Fibroblast of peridontal ligament (primary cell): ENCODE results near the gene POP7.
"Not testable (repeated sequence)": the region's sequence is repeated elsewhere in the genome, so short reads cannot be mapped to it uniquely, and the experiment has no call there.

ENCODE experiments used
- DNase-seq: peaks from one replicate; pipeline ENCODE4 v3.0.0-alpha.2; 2010; ENCODE audit errors: extremely low read depth

Gene POP7

DNA sequence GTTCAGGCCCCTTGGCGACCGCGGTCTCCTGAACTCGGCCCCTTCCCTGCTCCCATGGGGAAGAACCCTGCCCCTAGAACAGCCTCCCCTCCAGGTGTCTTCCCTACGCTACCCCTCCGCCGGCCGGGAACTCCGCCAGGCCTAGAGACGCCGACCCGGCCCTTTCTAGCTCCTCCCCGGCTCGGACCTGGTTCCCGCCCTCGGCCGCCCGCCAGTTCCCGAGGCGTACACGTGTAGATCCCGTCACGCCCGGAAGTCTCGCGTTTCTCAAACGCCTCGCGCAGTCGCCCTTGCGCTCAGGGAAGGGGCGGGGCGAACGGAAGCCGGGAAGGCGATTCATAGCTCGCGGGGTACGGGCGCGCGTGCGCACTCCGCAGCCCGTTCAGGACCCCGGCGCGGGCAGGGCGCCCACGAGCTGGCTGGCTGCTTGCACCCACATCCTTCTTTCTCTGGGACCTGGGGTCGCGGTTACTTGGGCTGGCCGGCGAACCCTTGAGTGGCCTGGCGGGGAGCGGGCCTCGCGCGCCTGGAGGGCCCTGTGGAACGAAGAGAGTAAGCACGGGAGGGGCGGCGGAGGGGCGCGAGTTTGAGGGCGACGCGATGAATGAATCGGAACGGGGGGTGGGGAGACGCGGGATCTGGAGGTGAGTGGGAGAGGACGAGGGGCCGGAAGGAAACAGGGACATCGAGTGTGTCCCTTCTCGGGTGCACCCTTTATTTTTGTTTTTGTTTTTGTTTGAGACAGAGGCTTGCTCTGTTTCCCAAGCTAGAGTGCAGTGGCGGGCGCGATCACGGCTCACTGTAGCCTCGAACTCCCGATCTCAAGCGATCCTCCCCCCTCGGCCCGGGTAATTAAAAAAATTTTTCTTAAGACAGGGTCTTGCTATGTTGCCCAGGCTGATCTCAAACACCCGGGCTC is at the start of gene POP7:
TSS of gene POP7 (plus strand) at position 369 of the 919 bp plus-strand sequence. CDS start 710 bp downstream, outside the sequence.
- peak; percentile 97 for DNase-seq

DNA sequence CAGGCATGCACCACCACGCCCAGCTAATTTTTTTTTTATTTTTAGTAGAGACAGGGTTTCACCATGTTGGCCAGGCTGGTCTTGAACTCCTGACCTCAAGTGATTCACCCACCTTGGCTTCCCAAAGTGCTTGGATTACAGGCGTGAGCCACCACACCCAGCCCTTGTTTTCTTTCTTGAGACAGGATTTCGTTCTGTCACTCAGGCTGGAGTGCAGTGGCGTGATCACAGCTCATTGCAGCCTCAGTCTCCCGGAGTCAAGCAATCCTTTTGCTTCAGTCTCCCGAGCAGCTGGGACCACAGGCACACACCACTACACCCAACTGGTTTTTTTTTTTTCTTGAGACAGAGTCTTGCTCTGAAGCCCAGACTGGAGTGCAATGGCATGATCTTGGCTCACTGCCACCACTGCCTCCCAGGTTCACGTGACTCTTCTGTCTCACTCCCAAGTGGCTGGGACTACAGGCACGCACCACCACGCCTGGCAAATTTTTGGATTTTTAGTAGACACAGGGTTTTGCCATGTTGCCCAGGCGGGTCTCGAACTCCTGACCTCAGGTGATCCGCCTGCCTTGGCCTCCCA is 43.6 kb upstream of the POP7 start:
- not testable (repeated sequence) for DNase-seq

DNA sequence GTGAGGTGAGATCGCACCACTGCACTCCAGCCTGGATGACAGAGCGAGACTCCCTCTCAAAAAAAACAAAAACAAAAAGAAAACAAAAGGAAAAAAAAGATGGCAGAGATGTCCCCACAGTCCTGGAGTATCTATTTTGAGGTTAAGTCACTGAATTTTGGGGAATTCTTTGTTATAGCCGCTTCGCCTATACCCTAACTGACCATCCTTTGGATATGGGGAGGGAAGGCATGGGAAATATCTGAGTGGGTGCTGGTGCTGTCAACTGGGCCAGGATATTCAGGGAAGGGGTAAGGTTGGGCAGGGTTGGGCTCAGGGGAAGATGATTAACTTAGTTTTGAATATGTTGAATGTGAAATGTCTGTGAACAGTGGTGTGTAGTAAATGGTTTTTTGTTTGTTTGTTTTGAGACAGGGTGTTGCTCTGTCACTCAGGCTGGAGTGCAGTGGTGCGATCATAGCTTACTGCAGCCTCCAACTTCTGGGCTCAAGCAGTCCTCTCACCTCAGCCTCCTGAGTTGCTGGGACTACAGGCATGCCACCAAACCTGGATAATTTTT is 40.7 kb upstream of the POP7 start:
- no peak for DNase-seq

DNA sequence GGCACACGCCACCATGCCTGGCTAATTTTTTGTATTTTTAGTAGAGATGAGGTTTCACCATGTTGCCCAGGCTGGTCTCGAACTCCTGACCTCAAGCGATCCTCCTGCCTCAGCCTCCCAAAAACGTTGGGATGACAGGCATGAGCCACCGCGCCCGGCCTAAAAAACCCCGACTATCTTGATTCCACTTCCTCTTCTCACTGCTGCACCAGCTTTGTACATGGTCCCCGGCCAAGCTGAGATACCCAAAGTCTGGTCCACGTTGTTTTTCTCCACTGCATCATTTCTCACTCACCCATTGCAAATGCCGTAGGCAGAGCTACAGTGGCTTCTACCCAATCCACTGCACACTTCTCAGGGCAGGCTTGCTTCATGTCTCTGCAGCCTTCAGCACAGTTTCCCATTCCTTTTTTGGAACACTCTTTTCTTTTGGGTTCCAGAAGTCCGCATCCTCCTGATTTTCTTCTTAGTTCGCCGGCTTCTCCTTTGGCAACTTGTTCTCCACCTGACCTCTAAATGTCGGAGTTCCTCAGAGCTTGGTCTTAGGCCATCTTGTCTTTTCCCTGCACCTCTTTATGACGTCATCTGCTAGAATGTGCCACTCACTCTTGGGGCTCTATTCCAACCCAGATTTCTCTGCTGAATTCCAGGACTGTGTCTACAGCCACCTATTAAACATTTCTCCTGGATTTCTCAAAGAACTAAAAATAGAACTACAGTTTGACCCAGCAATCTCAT is 38.4 kb upstream of the POP7 start:
- no peak for DNase-seq

DNA sequence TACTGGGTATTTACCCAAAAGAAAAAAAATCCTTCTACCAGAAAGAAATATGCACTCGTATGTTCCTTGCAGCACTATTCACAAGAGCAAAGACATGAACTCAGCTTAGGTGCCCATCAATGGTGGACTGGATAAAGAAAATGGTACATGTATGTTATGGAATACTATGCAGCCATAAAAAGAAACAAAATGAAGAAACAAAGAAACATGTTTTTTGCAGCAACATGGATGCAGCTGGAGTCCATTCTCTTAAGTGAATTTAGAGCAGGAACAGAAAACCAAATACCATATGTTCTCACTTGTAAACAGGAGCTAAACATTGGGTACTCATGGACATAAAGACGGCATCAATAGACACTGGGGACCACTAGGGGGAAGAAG is 37.9 kb upstream of the POP7 start:
- no peak for DNase-seq

DNA sequence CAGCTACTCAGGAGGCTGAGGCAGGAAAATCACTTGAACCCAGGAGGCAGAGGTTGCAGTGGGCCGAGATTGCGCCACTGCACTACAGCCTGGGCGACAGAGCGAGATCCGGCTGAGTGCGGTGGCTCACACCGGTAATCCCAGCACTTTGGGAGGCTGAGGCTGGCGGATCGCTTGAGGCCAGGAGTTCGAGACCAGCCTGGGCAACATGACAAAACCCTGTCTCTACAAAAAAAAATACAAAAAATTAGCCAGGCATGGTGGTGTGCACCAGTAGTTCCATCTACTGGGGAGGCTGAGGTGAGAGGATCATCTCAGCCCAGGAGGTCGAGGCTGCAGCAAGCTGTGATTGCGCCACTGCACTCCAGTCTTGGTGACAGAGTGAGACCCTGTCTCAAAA is 36.8 kb upstream of the POP7 start:
- not testable (repeated sequence) for DNase-seq

DNA sequence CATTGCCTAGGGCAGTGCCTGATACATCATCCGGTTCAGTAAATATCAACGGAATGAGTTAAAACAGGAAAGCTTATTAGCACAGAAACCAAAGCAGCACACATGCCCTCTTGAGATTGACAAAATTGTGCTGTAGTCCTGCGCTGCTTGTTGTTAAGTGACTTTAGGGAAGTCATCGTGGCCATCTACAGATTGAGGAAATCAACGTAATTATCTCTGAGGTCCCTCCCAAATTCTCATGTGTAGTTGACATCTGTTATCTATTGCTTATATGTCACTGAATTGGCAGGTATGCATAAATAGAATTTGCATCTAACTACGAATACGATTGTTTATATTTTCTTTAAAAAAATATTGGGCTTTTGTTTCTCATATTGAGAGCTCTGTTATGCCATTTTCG is 35.8 kb upstream of the POP7 start:
- no peak for DNase-seq

DNA sequence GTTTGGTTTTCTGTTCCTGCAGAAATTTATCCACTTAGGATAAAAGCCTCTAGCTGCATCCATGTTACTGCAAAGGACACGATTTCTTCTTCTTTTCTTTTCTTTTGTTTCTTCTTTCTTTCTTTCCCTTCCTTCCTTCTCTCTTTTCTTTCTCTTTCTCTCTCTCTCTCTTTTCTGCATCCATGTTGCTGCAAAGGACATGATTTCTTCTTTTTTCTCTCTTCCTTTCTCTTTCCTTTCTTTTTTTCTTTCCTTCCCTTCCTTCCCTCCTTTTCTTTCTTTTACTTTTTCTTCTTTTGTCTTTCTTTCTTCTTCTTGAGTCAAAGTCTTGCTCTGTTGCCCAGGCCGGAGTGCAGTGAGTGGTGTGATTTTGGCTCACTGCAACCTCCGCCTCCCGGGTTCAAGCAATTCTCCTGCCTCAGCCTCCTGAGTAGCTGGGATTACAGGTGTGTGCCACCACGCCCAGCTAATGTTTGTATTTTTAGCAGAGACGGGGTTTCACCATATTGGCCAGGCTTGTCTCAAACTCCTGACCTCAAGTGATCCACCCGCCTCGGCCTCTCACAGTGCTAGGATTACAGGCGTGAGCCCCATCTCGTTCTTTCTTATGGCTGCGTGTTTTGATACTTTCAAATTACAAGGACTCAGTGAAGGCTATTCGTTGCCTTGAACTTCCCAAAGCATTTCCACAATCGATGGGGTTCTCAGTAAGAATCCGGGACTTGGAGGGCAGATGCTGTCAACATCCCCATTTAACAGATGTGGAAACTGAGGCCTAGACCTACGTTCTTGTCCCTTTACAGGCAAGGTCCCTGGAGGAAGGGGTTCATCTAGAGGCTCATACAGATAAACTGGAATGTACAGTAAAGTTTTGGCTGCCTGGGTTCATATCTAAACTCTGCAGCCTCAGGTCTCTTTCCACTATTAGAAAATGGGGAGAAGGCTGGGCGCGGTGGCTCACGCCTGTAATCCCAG is 34.3 kb upstream of the POP7 start:
- DNase-seq, result no peak

DNA sequence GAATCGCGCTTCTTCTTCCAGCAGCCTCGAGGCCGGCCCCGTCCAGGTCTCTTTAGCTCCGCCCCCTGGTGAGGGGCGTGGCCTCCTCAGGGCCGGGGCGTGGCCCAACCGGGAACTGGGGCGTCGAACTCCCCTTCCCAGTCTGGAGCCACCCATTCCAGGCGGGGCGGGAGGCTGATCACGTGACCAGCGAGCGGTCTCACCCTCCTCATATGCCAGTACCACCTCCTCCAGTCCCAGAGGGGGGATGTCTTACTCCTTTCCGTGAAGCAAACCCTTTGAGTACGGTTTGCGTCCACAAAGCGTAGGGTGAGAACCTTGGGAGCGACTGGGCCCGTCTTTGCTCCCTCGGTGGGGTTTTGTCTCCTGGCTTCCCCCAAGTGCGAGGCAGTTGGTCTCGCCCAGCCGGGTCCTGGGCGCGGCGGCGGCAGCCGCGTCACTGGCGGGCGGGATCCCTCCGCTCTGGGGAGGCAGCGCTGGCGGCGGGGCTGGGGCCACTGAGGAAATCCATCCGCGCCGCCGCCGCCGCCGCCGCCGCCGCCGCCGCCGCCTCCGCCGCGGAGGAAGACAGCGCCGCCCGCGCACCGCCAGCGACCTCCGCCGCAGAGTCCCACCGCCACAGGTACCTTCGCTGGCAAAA is 32.5 kb upstream of the POP7 start, which contains the start of gene GNB2:
TSS of gene GNB2 (plus strand) at position 439 of the 640 bp plus-strand sequence. CDS start 2,526 bp downstream, outside the sequence.
- peak; percentile 99 for DNase-seq

DNA sequence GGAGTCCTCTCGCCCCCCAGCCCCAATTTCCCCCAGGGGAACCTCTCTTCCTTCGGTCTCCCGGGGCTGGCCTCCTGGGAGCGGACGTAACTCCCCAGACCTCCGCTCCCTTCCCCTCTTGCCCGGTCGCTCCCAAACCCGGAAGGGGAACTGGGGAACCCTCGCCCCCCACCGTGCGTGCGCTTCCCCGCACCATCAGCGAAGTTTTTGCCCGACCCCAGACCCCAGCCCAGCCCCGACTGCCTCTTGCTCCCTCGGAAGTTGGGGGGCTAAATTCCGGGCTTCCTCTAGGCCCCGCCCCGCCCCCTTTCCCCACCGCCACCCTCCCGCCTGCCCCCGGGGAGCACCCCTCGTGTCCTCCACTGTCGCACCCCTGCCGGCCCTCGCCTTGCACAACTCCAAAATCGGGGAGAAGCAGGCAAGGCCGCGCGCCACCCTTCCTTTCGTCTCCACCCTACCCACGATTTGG is 31.9 kb upstream of the POP7 start:
- DNase-seq, result peak; percentile 19

DNA sequence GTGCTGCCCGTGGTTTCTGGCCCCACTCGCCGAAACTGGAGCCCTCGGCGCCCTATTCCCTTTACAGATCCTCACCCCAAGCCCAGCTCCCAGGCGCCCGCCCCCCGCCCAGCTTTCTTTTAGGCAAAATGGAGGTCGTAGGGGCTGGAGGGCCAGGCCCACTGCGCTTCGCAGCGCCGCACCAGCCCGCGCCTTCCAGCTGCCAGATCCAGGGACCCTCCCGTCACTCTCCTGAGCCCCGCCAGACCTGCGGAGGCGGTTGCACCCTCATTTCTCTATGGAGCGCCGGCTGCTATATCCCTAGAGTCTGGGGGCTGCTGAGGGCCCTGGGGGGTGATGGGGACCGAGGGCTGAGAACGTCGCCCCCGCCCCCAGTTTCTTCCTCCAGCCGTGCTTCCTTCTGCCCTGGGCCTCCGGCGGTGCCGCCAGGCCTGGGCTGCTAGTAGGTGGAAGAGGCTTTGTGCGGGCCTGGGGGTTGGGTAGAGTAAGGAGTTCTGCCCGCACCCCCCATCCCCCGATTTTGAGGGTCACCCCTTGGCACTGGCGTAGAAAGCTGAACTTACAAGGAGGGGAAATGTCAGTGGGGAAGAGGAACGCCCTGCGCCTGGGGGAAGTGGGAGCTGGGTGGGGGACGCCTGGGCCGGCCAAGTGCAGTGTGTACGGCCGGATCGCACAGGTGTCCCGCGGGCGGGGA is 31.4 kb upstream of the POP7 start:
- no peak for DNase-seq

DNA sequence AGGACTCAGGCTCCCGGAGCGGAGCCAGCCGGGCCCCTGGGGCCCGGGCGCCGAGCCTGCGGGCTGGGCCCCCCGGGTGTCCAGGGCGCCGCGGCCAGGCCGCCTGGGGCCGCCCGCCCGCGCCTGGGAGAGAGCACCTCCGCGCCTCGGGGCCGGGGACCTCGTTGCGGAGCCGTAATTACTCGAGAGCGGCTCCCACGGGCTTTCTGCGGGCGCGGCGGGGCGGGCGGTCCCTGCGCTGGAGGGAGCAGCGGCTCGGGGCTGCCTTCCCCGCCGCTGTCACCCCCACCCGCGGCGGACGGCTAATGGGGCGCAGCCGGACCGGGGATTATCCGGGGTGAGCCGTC is 30.8 kb upstream of the POP7 start:
- no peak for DNase-seq

DNA sequence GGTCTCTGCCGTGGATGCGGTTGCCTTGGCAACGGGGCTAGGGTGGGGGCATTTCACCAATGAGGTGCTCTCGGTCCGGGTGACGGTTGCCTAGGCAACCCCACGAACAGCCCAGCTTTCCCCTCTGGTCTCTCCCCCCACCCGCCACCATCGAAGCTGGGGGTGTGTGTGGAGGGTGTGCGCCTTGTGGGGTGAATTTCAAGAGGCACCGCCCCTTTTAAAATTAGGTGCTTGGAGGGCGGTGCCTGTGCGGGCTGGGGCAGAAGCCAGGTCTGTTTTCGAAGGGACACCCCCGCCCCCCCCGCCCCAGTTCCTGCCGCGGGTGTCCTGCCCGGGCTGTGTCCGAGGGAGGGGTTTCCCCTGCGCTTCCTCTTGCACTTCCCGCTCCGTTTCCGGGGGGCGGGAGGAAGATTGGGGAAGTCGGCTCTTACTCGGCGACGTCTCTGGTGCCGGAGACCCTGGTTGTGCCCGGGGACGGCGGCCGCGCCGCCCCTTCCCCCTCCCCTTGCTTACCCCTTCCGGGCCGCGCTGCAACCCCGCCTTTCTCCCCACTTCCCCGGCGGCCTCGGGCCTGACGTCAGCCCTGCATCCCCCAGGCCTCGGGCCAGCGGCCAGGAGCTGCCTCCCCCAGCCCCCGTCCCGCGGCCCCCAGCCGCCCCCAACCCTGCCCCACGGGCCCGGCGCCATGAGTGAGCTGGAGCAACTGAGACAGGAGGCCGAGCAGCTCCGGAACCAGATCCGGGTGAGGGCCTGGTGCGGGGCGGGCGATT is 30.2 kb upstream of the POP7 start:
- peak; percentile 46 for DNase-seq

DNA sequence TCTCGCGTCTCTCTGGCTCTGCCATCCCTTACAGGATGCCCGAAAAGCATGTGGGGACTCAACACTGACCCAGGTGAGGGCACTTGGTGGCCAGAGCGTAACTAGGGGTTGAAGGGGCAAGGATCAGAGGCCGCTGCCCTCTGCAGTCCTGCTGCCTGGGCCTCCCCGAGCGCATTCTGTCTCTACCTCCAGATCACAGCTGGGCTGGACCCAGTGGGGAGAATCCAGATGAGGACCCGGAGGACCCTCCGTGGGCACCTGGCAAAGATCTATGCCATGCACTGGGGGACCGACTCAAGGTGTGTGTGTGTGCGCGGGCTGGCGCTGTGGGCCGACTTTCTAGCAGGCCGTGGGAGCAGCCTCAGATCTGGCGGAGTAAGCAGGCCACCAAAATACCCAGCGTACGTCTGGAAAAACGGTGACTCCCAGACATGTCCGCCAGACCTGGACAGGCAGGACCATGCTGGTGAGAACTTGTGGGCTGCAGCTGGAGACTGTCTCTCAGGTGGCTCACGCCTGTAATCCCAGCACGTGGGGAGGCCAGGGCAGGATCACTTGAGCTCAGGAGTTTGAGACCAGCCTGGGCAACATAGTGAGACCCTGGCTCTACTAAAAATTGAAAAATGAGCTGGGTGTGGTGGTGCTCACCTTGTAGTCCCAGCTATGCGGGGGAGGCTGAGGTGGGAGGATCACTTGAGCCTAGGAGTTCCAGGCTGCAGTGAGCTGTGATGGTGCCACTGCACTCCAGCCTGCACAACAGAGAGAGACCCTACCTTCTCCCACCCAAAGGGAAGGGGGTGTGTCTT is 29.2 kb upstream of the POP7 start:
- no peak for DNase-seq

DNA sequence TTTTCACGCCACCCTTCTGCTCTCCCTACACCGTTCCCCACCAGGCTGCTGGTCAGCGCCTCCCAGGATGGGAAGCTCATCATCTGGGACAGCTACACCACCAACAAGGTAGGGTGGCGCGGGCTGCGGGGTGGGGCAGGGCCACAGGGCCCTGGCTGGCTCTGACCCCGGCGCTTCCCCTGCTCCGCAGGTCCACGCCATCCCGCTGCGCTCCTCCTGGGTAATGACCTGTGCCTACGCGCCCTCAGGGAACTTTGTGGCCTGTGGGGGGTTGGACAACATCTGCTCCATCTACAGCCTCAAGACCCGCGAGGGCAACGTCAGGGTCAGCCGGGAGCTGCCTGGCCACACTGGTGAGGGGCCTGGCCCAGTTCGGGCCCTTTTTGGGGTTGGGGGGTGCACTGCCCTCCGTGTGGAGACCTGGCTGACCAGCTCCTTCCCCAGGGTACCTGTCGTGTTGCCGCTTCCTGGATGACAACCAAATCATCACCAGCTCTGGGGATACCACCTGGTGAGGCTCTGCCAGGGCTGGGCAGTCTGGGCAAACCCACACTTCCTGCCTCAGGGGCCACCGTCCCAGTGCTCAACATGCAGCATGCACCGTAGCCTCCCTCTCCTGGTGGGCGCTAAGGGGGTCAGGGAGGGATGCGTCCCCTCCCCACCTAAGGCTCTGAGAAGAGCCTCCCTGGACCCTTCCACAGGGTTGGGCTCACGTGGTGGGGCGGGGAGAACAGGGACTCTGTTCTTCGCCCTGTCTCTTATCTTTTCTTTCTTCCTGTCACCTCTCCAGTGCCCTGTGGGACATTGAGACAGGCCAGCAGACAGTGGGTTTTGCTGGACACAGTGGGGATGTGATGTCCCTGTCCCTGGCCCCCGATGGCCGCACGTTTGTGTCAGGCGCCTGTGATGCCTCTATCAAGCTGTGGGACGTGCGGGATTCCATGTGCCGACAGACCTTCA is 28.3 kb upstream of the POP7 start:
- no peak for DNase-seq

DNA sequence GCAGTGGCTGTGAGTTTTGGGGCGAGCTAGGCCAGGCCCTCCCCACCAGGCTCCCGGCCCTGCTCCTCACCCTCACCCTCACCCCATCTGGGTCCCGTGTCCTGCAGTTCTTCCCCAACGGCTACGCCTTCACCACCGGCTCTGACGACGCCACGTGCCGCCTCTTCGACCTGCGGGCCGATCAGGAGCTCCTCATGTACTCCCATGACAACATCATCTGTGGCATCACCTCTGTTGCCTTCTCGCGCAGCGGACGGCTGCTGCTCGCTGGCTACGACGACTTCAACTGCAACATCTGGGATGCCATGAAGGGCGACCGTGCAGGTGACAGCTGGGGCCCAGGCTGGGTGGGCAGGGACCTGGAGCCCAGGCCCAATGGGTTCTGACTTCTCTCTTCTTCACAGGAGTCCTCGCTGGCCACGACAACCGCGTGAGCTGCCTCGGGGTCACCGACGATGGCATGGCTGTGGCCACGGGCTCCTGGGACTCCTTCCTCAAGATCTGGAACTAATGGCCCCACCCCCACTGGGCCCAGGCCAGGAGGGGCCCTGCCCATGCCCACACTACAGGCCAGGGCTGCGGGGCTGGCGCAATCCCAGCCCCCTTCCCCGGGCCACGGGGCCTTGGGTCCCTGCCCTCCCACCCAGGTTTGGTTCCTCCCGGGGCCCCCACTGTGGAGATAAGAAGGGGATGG is 27.5 kb upstream of the POP7 start:
- DNase-seq, result no peak
